MM.1S (cell line): ENCODE measurements around the gene HACD1.

Experiments
- DNase-seq: peaks from one replicate; pipeline ENCODE4 v3.0.0-alpha.2; 2015
- H2AFZ ChIP-seq: fragments of 300-600 bp; sonication (generic); 2 replicates; pipeline ENCODE4 v1.6.0; 2016; ENCODE audit warnings: antibody characterized with exemption, low read length
- H3F3A ChIP-seq: fragments of 300-600 bp; sonication (generic); 2 replicates; pipeline ENCODE4 v1.6.1; 2016; ENCODE audit warnings: mild to moderate bottlenecking, antibody characterized with exemption, low read length, moderate library complexity, mixed read lengths; ENCODE audit not compliant: insufficient read depth
- H3K27ac ChIP-seq: fragments of 300-600 bp; sonication (generic); 2 replicates; pipeline ENCODE4 v1.5.1; 2016; ENCODE audit warnings: mild to moderate bottlenecking, low read length
- H3K27me3 ChIP-seq: fragments of 300-600 bp; sonication (generic); replicated peaks from 2 replicates; pipeline ENCODE4 v1.6.0; 2016; ENCODE audit warnings: low read length; ENCODE audit not compliant: insufficient read depth
- H3K36me3 ChIP-seq: fragments of 300-600 bp; sonication (generic); replicated peaks from 2 replicates; pipeline ENCODE4 v1.6.1; 2016; ENCODE audit warnings: mild to moderate bottlenecking, low read length, mixed read lengths; ENCODE audit not compliant: insufficient read depth
- H3K4me1 ChIP-seq: fragments of 300-600 bp; sonication (generic); 2 replicates; pipeline ENCODE4 v1.6.1; 2016; ENCODE audit warnings: low read length, mixed read lengths
- H3K4me2 ChIP-seq: fragments of 300-600 bp; sonication (generic); 2 replicates; pipeline ENCODE4 v1.6.0; 2016; ENCODE audit warnings: low read depth, low read length
- H3K4me3 ChIP-seq: fragments of 300-600 bp; sonication (generic); 2 replicates; pipeline ENCODE4 v1.5.1; 2016; ENCODE audit warnings: low read length, mixed read lengths
- H3K79me2 ChIP-seq: fragments of 300-600 bp; sonication (generic); 2 replicates; pipeline ENCODE4 v1.6.1; 2016; ENCODE audit warnings: mixed run types, low read length, mixed read lengths
- H3K9ac ChIP-seq: fragments of 300-600 bp; sonication (generic); 2 replicates; pipeline ENCODE4 v1.6.1; 2016; ENCODE audit warnings: low read length, mixed read lengths
- H3K9me2 ChIP-seq: fragments of 300-600 bp; sonication (generic); replicated peaks from 2 replicates; pipeline ENCODE4 v1.6.1; 2016; ENCODE audit warnings: mild to moderate bottlenecking, low read length, mixed read lengths; ENCODE audit not compliant: insufficient read depth
- H3K9me3 ChIP-seq: fragments of 300-600 bp; sonication (generic); replicated peaks from 2 replicates; pipeline ENCODE4 v1.6.1; 2016; ENCODE audit warnings: mild to moderate bottlenecking, low read length, mixed read lengths; ENCODE audit not compliant: insufficient read depth
- H4K20me1 ChIP-seq: fragments of 300-600 bp; sonication (generic); 2 replicates; pipeline ENCODE4 v1.6.1; 2016; ENCODE audit warnings: mild to moderate bottlenecking, low read length, moderate library complexity, mixed read lengths; ENCODE audit not compliant: insufficient read depth
- CTCF ChIP-seq: fragments of 300-600 bp; sonication (generic); IDR thresholded peaks from 2 replicates; pipeline ENCODE4 v1.5.1; 2016; ENCODE audit warnings: antibody characterized with exemption, low read length, mixed read lengths
- EZH2 ChIP-seq: fragments of 300-600 bp; sonication (generic); optimal IDR thresholded peaks from 2 replicates; pipeline ENCODE3; 2017; ENCODE audit warnings: low read depth, mild to moderate bottlenecking, antibody characterized with exemption, low read length, mixed read lengths
- EZH2phosphoT487 ChIP-seq: fragments of 300-600 bp; sonication (generic); IDR thresholded peaks from 2 replicates; pipeline ENCODE4 v1.6.1; 2018; ENCODE audit warnings: antibody characterized with exemption, low read length

The HACD1 gene

GRCh38 chr10:17563452-17563851 is 53.7 kb downstream of the HACD1 start:
- no peaks in the 10 kb centered on the region for H3K36me3 ChIP-seq
- H3K27me3 ChIP-seq = no peaks in the 10 kb centered on the region
- H3K4me3 ChIP-seq = no peak overlapping the region
- H3K79me2 ChIP-seq = no peaks in the 10 kb centered on the region
- no peak overlapping the region for H3K9ac ChIP-seq
- no peaks in the 10 kb centered on the region for H3K9me2 ChIP-seq
- H3K4me1 ChIP-seq = no peaks in the 10 kb centered on the region
- H3K4me2 ChIP-seq = no peak overlapping the region
- DNase-seq = no peak
- TF ChIP-seq EZH2 (no peak), EZH2phosphoT487 (no peak), CTCF (no peak)
- H3F3A ChIP-seq = no peaks in the 10 kb centered on the region
- H3K9me3 ChIP-seq = no peaks in the 10 kb centered on the region
- no peak overlapping the region for H2AFZ ChIP-seq
- no peaks in the 10 kb centered on the region for H4K20me1 ChIP-seq
- H3K27ac ChIP-seq = no peak overlapping the region

DNA sequence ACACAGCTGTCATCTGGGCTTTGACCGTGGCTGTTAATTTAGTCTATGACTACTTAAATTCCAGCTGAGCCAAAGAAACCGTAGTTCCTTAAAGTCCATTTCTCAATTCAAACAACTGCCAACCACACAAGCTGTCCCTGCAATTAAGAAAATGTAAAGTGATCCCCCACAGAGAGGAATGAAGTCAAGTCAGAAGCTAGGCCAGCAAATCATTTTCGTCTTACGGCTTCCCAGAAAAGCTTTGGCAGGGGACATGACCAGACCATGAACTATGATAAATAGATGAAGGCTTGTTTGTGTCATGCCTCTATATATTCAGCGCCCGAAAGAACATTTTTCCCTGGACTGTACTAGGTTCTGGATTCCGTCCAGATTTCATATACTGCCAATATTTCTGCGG is 54.6 kb downstream of the HACD1 start:
- DNase-seq = no peak
- no peak overlapping the region for H3K27ac ChIP-seq
- no peaks in the 10 kb centered on the region for H3K9me2 ChIP-seq
- H3K79me2 ChIP-seq = no peaks in the 10 kb centered on the region
- no peak for TF ChIP-seq EZH2phosphoT487
- TF ChIP-seq EZH2 = no peak
- TF ChIP-seq CTCF = no peak
- no peaks in the 10 kb centered on the region for H3K4me1 ChIP-seq
- no peaks in the 10 kb centered on the region for H3F3A ChIP-seq
- H3K4me2 ChIP-seq = no peak overlapping the region
- no peaks in the 10 kb centered on the region for H3K27me3 ChIP-seq
- no peaks in the 10 kb centered on the region for H3K9me3 ChIP-seq
- H3K9ac ChIP-seq = no peak overlapping the region
- no peak overlapping the region for H3K4me3 ChIP-seq
- no peaks in the 10 kb centered on the region for H3K36me3 ChIP-seq
- H2AFZ ChIP-seq = no peak overlapping the region
- no peaks in the 10 kb centered on the region for H4K20me1 ChIP-seq

GRCh38 chr10:17561111-17561510 is 56.1 kb downstream of the HACD1 start:
- no peak for DNase-seq
- no peak for TF ChIP-seq CTCF
- no peak for TF ChIP-seq EZH2phosphoT487
- TF ChIP-seq EZH2 = no peak
- H3K9ac ChIP-seq = no peak overlapping the region
- no peaks in the 10 kb centered on the region for H3K36me3 ChIP-seq
- H3K4me3 ChIP-seq = no peak overlapping the region
- no peak overlapping the region for H3K27ac ChIP-seq
- H3K9me3 ChIP-seq = no peaks in the 10 kb centered on the region
- H3F3A ChIP-seq = no peaks in the 10 kb centered on the region
- H4K20me1 ChIP-seq = no peaks in the 10 kb centered on the region
- H3K9me2 ChIP-seq = no peaks in the 10 kb centered on the region
- H3K79me2 ChIP-seq = no peaks in the 10 kb centered on the region
- H3K4me1 ChIP-seq = no peaks in the 10 kb centered on the region
- no peaks in the 10 kb centered on the region for H3K27me3 ChIP-seq
- H3K4me2 ChIP-seq = no peak overlapping the region
- no peak overlapping the region for H2AFZ ChIP-seq
